GM12865 (cell line): ENCODE data around the gene PRPSAP1.
"Not testable (repeated sequence)": the region's sequence is repeated elsewhere in the genome, so short reads cannot be mapped to it uniquely, and the experiment has no call there.

ENCODE experiments used
- DNase-seq: peaks from one replicate; pipeline ENCODE4 v3.0.0; 2010; ENCODE audit warnings: low read depth
- H3K4me3 ChIP-seq: 2 replicates; pipeline ENCODE4 v1.5.1; 2011; ENCODE audit warnings: mild to moderate bottlenecking, low read depth, low read length, control low read depth
- TF ChIP-seq, protein P1 (sequence below): IDR thresholded peaks from 2 replicates; pipeline ENCODE4 v1.5.1; 2011; ENCODE audit warnings: low read length, control low read depth, low read depth, inconsistent platforms; ENCODE audit not compliant: insufficient read depth; ENCODE audit errors: missing control alignments

Gene PRPSAP1

DNA sequence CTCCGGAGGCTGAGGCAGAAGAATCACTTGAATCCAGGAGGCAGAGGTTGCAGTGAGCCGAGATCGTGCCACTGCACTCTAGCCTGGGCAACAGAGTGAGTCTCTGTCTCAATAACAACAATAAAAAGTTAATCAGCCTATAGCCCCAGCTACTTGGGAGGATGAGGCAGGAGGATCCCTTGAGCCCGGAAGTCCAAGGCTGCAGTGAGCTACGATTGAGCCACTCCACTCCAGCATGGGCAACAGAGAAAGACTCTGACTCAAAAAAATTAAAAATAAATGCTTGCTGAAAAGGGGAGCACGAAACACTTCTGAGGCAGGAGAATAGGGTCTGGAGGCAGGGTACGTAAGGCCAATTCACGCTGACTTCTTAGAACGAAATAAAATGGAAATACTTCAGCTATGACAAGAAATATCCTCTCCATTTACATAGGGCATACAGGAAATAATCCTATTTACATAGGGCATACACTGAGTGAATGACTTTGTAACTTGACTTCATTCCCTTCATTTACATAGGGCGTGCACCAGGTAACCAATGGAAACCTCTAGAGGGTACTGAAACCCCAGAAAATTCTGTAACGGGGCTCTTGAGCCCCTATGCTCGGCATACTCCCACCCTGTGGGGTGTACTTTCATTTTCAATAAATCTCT lies 3.2 kb upstream of the PRPSAP1 start:
- TF ChIP-seq, protein P1, sequence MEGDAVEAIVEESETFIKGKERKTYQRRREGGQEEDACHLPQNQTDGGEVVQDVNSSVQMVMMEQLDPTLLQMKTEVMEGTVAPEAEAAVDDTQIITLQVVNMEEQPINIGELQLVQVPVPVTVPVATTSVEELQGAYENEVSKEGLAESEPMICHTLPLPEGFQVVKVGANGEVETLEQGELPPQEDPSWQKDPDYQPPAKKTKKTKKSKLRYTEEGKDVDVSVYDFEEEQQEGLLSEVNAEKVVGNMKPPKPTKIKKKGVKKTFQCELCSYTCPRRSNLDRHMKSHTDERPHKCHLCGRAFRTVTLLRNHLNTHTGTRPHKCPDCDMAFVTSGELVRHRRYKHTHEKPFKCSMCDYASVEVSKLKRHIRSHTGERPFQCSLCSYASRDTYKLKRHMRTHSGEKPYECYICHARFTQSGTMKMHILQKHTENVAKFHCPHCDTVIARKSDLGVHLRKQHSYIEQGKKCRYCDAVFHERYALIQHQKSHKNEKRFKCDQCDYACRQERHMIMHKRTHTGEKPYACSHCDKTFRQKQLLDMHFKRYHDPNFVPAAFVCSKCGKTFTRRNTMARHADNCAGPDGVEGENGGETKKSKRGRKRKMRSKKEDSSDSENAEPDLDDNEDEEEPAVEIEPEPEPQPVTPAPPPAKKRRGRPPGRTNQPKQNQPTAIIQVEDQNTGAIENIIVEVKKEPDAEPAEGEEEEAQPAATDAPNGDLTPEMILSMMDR, result no peak
- no peak overlapping the region for H3K4me3 ChIP-seq
- DNase-seq, result peak; percentile 29

DNA sequence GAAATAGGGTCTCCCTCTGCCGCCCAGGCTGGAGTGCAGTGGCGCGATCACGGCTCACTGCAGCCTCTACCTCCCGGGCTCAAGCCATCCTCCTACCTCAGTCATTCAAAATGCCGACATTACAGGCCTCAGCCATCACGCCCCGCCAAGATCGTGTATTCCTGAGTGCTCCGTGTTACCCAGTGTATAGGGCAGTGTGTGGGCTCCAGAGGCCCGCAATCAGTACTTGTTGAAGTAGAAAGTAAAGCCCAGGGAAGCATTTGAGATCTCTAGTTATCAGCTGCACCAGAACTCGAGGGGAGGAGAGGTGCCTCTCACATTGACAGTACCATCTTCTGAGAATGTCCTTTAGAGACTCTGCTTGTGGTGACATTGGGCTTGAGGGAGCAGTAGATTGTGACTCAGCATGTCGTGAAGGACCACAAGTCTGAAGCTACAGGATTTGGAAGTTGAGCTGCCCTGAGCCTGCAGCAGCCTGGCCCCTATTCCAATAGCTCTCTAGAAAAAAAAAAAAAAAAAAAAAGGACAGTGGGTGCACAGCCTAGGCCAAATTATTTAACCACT lies 1.1 kb upstream of the PRPSAP1 start:
- DNase-seq, result no peak
- H3K4me3 ChIP-seq, result no peak overlapping the region
- TF ChIP-seq, protein P1, result no peak

DNA sequence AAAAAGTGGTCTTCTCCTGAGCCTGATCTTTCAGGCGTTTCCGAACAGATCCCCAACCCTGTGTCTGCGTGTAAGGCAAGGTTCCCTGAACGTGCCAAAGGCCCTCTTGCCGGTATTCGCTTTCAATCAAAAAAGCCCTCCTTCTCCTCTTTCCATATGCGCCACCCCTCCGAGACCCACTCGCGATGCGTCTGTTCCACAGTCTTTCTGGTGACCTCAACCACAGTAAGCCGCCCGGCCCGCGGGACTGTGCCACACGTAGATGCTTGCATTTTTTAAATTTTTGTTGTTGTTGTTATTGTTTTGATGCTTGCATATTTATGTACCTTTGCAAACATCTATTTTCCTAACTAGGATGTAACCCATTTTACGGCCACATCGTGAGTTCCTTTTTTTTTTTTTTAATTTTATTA lies 607 bp upstream of the PRPSAP1 start:
- peak overlapping the region; percentile 74 for H3K4me3 ChIP-seq
- DNase-seq, result no peak
- TF ChIP-seq, protein P1, result no peak

DNA sequence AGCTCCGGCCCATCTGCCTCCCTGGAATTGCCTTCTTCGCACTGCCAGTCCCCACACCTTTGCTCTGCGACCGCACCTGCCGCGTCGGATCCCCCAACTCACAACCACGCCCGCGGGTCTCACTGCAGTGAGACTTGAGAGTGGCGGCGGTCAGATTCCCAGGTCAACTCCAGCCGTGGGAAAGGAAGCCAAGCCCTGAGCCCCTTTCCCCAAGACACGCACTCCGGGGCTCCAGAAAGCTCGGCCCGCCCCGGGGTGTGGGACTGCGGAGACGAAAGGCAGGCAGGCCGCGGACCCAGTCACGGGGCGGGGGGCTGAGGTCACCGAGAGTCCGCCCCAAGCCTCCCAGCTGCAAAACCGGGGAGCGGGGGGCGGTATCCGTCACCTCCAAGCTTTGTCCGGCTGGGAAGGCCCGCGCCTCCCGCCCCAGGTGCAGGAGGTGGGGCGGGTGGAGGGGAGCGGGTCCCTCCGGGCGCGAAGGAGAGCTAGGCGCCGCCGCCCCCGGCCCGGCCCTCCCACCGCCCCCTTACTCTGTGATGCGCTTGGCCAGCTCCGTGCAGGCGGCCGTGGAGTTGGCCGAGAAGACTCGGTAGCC lies 615 bp downstream of the PRPSAP1 start:
- peak overlapping the region; percentile 74 for H3K4me3 ChIP-seq
- TF ChIP-seq, protein P1, result no peak
- DNase-seq, result peak; percentile 18

DNA sequence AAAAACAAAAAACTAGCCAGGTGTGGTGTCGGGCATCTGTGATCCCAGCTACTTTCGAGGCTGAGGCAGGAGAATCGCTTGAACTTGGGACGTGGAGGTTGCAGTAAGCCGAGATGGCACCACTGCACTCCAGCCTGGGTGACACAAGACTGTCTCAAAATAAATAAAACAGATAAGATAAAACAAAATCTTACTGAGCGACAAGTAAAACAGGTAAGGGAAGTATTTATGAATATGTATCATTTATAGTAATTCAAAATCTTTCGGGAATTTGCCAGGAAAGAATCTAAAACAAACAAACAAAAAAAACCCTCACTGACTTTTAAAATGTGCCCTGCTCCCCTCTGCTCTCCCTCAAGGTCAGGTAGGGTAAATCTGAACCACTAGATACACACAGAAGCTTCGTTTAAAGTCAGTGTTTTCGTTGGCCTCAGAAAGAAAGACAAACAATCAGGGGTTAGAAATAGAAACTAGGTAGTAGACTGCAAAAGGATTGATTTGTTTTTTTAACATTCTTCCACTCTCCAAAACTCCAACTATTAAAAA lies 2.1 kb downstream of the PRPSAP1 start:
- H3K4me3 ChIP-seq, result no peak overlapping the region
- TF ChIP-seq, protein P1, result no peak
- no peak for DNase-seq

DNA sequence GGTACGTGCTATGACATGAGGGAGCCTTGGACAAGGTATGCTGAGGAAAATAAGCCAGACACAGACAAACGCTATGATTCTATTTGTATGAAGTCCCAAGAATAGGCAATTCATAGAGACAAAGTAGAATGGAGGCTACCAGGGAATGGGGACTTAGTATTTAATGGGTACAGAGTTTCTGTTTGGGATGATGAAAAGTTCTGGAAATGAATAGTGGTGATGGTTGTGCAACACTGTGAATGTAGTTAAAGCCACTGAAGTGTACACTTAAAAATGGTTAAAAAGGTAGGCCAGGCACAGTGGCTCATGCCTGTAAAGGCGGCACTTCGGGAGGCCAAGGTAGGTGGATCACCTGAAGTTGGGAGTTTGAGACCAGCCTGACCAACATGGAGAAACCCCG lies 3.3 kb downstream of the PRPSAP1 start:
- no peak overlapping the region for H3K4me3 ChIP-seq
- DNase-seq, result no peak
- TF ChIP-seq, protein P1, result no peak

DNA sequence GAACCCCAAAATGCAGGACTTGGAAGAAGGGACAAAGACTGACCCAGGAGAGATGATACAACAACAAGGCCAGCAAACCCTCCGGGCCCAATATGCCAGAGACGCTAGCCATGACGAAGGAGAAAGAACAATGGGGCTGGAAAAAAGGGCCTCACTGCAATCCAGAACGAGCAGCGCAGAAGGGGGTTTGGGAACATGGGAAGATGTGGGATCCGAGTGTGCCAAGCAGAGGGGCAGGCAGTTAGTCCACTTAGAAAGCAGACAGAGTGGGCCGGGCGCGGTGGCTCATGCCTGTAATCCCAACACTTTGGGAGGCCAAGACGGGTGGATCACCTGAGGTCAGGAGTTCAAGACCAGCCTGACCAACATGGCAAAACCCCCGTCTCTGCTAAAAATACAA lies 6.8 kb downstream of the PRPSAP1 start:
- H3K4me3 ChIP-seq, DNase-seq: not testable (repeated sequence)
